ENCODE results near the gene NT5DC4. TPM values are rescaled to one million over a fixed set of nuclear protein-coding genes. Genes with fewer than 3 reads are reported as not detected.

Gene NT5DC4
- total RNA-seq, 2 experiments from 2014 or later: not detected

DNA sequence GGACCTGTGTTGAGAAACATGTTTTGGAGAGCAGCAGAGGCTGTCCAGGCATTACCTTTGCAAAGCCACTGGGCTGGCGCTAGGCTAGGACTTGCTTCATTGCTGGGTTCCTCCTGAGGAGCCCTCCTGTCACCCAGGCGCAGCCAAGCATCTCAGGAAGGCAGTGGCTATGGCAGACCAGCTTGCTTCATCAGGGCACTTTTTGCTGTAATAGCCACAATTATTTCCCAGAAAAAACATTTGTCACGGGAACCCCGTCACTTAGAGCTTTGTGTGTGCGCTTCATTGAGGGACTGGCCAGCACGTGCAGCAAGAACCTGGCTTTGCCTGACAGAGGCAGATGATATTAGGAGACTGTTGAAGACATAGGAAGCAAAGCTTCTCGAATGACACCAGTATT is 38.7 kb upstream of the NT5DC4 start:
- TF ChIP-seq, protein P1, sequence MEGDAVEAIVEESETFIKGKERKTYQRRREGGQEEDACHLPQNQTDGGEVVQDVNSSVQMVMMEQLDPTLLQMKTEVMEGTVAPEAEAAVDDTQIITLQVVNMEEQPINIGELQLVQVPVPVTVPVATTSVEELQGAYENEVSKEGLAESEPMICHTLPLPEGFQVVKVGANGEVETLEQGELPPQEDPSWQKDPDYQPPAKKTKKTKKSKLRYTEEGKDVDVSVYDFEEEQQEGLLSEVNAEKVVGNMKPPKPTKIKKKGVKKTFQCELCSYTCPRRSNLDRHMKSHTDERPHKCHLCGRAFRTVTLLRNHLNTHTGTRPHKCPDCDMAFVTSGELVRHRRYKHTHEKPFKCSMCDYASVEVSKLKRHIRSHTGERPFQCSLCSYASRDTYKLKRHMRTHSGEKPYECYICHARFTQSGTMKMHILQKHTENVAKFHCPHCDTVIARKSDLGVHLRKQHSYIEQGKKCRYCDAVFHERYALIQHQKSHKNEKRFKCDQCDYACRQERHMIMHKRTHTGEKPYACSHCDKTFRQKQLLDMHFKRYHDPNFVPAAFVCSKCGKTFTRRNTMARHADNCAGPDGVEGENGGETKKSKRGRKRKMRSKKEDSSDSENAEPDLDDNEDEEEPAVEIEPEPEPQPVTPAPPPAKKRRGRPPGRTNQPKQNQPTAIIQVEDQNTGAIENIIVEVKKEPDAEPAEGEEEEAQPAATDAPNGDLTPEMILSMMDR (conservative IDR thresholded peaks at IDR 0.05; ENCODE audit: low read length): no peak
- Histone ChIP-seq H3K4me3 (ENCODE audit: low read depth, low read length, poor library complexity, severe bottlenecking) (no peak overlapping the region), H3K9me2 (ENCODE audit: insufficient read depth, low read length) (no peaks in the 10 kb centered on the region), H3K27ac (ENCODE audit: low read depth, low read length, poor library complexity, severe bottlenecking) (no peak overlapping the region), H2AFZ (ENCODE audit: low read length) (no peak overlapping the region), H3K4me2 (ENCODE audit: low read length) (no peak overlapping the region), H3K9me3 (ENCODE audit: low read length) (no peaks in the 10 kb centered on the region), H3K79me2 (ENCODE audit: insufficient read depth, low read depth, low read length) (no peaks in the 10 kb centered on the region), H3K4me1 (ENCODE audit: insufficient read depth, low read length, poor library complexity, severe bottlenecking) (peaks cover 35% of the 10 kb centered on the region), H4K20me1 (ENCODE audit: insufficient read depth, low read length) (no peaks in the 10 kb centered on the region), H3K36me3 (ENCODE audit: insufficient read depth, low read length) (no peaks in the 10 kb centered on the region)
- BruUV-seq (replicated peaks): no TSS peak
- no peak for DNase-seq (ENCODE audit: low spot score)
- POLR2A ChIA-PET: no interaction called here
- intact Hi-C loops (cut with micrococcal nuclease; ENCODE audit: unreplicated experiment): no loop called here
- CTCF ChIA-PET (ENCODE audit: unreplicated experiment): no interaction called here

DNA sequence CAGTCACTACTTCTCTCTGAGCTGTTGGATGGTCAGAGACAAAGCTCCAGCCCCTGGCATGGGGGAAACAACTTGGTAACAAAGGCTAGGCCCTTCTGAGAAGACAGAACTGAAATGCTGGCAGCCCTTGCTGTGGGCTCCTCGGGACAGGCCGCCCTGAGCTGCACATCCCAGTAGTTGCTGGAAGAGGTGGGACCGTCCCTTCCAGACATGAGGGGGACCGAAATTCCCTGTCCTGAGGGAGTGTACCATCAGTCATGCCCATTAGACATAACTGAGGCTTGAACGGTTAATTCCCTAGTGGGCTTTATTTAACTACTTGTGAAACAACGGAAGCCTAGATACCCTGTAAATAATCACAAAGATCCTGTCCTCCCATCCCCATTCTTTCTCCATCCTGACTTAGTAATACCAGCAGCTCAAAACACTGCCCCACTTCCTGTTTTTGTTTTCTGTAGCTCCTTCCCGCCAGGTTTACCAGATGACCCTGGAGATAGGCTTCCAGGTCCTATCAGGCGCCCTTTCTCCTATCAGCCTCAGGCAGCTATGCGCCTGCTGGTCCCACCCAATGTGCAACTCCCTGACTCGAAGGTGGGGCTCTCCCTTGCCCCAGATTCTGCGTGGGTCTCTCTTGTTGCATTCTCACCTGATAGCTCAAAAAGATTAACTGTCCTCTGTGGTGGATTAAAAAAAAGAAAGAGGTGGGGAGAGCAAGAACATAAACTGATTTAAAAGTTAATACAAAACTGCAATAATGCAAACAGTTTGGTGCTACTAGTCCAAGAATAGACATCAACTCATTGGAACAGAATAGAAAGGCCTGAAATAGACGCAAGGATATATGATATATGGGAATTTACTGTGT is 37.0 kb upstream of the NT5DC4 start:
- Histone ChIP-seq H3K9me3 (ENCODE audit: low read length) (no peaks in the 10 kb centered on the region), H3K4me3 (ENCODE audit: low read depth, low read length, poor library complexity, severe bottlenecking) (no peak overlapping the region), H3K9me2 (ENCODE audit: insufficient read depth, low read length) (no peaks in the 10 kb centered on the region), H4K20me1 (ENCODE audit: insufficient read depth, low read length) (no peaks in the 10 kb centered on the region), H3K27ac (ENCODE audit: low read depth, low read length, poor library complexity, severe bottlenecking) (no peak overlapping the region), H3K36me3 (ENCODE audit: insufficient read depth, low read length) (no peaks in the 10 kb centered on the region), H3K4me1 (ENCODE audit: insufficient read depth, low read length, poor library complexity, severe bottlenecking) (peaks cover 35% of the 10 kb centered on the region), H3K4me2 (ENCODE audit: low read length) (no peak overlapping the region), H3K79me2 (ENCODE audit: insufficient read depth, low read depth, low read length) (no peaks in the 10 kb centered on the region), H2AFZ (ENCODE audit: low read length) (peak overlapping the region; percentile 65)
- DNase-seq (ENCODE audit: low spot score): no peak
- CTCF ChIA-PET (ENCODE audit: unreplicated experiment): interaction anchor here (0.9 kb wide), 1 partner anchor 66 kb away, joined by 3 read pairs; no protein-coding TSS in a partner anchor
- POLR2A ChIA-PET: interaction anchor here (0.6 to 4.2 kb wide), 3 partner anchors 16 to 67 kb away, joined by 3 to 15 read pairs (median 3); no protein-coding TSS in a partner anchor
- intact Hi-C loops (cut with micrococcal nuclease; ENCODE audit: unreplicated experiment): no loop called here
- TF ChIP-seq, protein P1 (conservative IDR thresholded peaks at IDR 0.05; ENCODE audit: low read length): no peak
- TF ChIP-seq EZH2phosphoT487 (IDR thresholded peaks at IDR 0.05; ENCODE audit: borderline replicate concordance, low read depth, low read length): no peak
- no TSS peak for BruUV-seq (replicated peaks)

DNA sequence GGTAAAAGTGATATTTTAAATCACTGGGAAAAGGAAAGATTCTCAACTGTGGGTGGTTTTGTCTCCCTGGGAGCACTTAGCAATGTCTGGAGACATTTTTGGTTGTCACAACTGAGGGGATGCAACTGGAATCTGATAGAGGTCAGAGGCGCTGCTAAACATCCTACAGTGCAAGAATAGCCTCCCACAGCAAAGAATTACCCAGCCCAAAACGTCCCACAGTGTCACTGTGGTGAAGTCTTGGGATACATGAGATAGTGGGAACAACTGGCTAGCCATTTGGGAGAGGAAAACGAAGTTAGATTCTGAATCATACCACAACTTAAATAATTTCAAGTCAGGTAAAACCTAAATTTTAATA is 36.4 kb upstream of the NT5DC4 start:
- CTCF ChIA-PET (ENCODE audit: unreplicated experiment): interaction anchor here (0.9 kb wide), 1 partner anchor 65 kb away, joined by 3 read pairs; no protein-coding TSS in a partner anchor
- Histone ChIP-seq H3K4me3 (ENCODE audit: low read depth, low read length, poor library complexity, severe bottlenecking) (no peak overlapping the region), H4K20me1 (ENCODE audit: insufficient read depth, low read length) (no peaks in the 10 kb centered on the region), H3K4me1 (ENCODE audit: insufficient read depth, low read length, poor library complexity, severe bottlenecking) (peaks cover 35% of the 10 kb centered on the region), H3K36me3 (ENCODE audit: insufficient read depth, low read length) (no peaks in the 10 kb centered on the region), H3K27ac (ENCODE audit: low read depth, low read length, poor library complexity, severe bottlenecking) (no peak overlapping the region), H3K4me2 (ENCODE audit: low read length) (no peak overlapping the region), H2AFZ (ENCODE audit: low read length) (peak overlapping the region; percentile 30; the same call in 1 of the 2 replicates), H3K79me2 (ENCODE audit: insufficient read depth, low read depth, low read length) (no peaks in the 10 kb centered on the region), H3K9me3 (ENCODE audit: low read length) (no peaks in the 10 kb centered on the region), H3K9me2 (ENCODE audit: insufficient read depth, low read length) (no peaks in the 10 kb centered on the region)
- BruUV-seq (replicated peaks): no TSS peak
- no peak for DNase-seq (ENCODE audit: low spot score)
- TF ChIP-seq EZH2phosphoT487 (IDR thresholded peaks at IDR 0.05; ENCODE audit: borderline replicate concordance, low read depth, low read length): no peak
- TF ChIP-seq, protein P1 (conservative IDR thresholded peaks at IDR 0.05; ENCODE audit: low read length): no peak
- POLR2A ChIA-PET: interaction anchor here (1.0 to 4.2 kb wide), 4 partner anchors 8 to 37 kb away, joined by 3 to 15 read pairs (median 6); no protein-coding TSS in a partner anchor
- intact Hi-C loops (cut with micrococcal nuclease; ENCODE audit: unreplicated experiment): no loop called here

All from OCI-LY7 (cell line).